LHCN-M2 (cell line): Measurements from ENCODE around the gene HOXA5. TPM values are rescaled to one million over a fixed set of nuclear protein-coding genes. Genes with fewer than 3 reads are reported as not detected.
A peak's percentile ranks its signal among the peaks of the same experiment; 100 is the strongest.

Experiments used
- DNase-seq: peaks from one replicate; pipeline ENCODE4 v3.0.0-alpha.2; 2012; ENCODE audit warnings: low read depth
- total RNA-seq: library from RNA; depleted of rRNA; stranded (reverse); fragments of >200 nt; gene quantifications from 2 replicates; pipeline ENCODE4 v1.2.3, GENCODE V29; 2014

The HOXA5 gene
- total RNA-seq, 1 experiment from 2014 or later: 9.4 TPM

DNA sequence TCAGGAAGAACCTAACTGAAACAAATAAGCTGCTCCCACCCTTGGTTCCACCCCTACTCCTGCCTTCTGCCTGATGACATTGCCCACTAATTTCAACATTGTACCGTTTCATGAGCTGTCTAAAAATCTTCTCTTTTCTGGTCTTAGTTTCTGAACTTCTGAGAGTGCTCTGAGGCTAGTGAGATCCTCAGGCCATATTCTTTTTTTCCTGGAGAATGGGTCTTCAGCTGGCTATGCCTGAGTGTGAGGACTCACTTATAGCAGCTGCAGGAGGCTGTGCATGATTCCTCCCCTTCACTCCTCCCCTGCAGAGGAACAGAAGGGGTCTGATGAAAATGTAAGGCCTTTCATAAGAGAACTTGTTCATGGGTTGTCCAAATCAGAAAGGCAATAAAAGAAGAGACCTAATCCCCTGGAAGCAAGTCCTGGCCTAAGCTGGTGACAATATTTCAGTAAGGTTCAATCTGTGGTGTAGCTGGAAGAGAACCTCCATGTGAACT lies 24.0 kb downstream of the HOXA5 start:
- DNase-seq: no peak

DNA sequence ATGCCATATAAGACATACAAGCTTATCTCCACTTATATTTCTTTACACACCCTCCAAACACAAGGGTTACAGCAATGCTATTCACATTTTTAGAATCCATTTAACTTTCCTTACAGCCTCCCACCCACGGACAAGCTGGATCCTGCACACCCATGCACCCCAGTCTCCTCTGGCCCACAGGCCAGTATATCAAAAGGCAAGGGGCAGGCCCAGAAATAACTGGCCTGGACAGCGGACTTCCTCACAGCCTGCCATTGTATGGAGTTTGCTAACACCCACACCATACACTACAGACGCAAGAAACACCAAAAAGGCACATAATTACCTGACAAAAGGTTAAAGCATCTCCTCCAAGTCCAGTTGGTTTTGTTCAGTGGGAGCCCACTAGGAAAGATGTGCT lies 24.9 kb downstream of the HOXA5 start:
- DNase-seq: no peak

DNA sequence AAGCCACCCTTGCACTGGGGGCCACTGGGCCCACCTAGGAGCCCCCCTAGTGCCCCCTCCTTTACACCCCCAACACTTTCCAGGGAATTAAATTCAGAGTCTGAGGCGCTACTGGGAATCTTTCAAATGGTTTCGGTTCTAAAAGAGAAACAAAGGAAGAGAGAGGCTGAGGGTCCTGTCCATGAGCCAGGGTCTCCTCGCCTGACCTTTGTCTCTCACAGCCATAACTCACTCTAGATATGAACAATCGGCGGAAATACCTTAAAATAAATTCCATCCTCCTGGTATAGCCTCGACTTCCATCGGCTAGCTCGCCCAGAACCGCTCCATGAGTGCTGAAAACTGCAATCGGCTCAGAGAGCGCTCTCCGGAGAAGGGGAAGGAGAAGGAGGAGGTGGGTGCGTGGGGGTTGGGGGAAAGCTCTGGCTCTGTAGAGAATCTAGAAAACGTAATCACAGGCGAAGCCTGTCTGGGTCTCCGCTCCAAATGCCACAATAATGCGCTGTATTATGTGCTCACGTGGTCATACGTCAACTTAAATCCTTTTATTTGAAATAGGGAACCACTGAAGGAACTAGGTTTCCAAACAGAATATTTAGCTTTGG lies 25.5 kb downstream of the HOXA5 start:
- no peak for DNase-seq

DNA sequence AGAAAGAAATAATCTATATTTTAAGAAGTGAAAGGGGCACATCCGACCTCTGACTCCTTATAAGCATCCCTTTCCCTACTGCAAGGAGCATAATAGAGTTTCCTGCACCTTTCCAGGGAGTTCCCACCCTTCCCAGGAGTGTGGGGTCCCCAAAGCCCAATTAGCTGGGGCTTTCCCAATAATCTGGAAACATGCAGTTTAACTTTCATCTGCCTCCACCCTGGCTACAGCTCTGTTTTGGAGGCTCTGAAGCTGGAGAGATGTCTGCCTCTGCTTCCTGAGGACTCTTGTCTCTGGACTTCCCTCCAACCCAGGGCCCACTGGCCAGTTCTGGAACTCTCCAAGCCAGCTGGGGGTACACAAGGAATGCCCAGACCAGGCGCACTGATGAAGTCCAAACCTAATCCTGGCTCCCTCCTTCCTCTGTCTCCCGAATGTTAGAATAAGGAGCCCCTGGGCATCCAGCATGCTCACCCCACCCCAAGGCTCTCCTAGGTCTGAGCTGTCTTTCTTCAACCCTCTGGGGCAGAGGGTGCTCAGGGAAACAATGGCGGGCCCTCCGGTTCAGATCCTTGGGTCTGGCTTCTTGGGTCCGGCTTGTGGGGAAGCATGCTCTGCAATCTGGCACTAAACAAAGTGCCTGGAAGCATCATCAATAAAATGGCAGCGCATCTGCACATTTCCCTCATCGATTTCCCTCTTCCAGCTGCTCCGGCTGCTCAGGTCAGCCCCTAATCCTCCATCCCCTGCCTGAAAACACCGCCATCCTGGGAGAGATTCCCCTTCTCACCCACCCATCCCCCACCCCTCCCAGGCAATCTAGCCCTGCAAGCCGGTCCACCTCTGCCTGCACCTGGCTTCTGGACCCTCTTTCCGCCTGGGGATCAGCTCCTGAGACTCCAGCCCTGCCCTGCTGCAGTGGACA lies 26.3 kb downstream of the HOXA5 start:
- no peak for DNase-seq

DNA sequence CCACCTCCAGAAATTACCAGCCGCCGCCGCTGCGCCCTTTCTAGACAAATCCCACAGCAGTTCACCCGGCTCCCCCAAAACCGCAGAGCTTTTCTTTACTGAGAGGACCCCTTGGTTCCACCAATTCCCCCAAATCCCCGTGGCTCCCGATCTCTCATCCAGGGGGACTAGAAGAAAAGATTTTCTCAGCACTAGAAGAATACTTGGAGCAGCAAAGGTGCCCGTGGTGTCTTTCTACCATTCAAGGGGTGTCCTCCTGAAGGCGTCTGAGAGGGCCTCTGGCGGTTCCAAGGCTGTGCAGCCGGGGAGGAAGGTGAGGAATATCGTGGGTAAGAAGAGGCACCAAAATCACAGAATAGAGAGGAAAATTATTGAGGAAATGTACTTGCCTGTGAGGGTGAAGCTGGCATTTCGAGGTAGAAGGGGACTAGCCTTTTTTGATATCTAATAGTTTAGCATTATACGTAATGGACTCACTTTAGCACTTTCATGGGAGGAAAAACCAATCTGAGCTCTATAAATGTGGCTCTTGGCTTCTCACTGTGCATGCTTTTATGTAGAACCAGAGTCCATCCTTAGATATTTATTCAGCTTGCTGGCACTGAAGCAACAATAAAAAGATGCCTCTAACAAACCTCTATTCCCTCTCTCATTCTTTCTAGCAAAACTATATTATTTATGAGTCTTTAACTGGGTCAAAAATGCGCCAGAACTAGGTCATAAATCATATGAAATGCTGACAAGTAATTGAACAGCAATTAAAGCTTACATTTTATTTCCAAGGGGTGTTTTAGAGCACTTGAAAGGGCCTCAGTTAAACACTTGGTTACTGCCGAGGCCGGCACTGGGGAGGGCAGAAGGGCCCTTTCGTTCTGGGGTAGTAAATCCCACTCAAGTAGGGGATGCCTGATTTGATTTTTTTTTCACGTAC lies 27.2 kb downstream of the HOXA5 start:
- no peak for DNase-seq

DNA sequence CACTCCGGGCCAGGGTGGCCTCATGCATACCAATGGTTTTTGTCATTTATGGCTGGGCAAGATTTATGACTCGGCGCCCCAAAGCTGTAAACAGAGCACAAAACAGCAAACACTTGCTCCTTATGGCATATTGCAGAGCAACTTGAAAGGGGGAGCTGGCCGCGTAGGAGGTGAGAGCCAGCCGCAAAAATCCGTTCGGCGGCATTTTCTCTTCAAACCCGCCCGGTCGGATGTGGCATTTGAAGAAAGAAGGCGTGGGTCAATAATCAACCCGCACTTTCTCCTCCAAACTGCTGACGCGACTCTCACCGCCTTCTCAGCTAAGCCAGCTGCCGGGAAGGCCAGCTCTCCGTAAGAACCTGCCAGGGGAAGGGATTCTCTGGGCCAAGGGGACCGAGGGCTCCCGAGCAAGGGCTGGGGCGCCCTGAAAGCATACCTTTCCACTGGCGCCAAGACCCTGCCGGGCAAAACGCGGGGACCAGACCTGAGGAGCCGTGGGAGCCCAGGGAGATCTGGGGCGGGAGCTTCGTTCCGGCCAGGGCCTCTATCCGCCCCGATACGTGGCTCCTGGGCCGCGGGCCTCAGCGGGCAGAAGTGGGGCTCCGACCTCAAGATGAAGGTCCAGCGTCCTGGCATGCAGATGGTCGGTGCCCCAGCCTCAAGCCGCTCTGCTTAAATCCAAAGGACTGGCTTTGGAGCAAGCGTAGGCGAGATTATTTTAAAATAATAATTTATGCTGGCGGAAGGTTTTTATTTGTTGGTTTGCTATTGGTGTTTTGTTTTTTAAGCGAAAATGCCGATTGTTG lies 28.1 kb downstream of the HOXA5 start:
- DNase-seq: no peak

DNA sequence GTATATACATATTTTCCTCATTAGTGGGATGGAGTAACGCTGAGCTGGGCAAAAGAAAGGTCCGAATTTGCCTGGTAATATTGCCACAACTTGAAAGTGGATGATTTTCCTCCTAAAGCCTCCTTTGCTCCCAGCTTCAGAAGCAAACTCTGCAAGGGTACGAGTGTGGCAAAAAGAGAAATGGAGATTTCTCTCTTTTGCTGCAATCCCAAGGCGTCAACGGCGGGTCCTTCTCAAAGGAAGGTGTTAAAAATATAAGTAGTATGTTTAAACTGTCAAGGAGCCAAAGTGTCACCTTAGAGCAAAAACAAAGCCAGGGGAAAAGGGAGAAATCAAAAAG lies 28.6 kb downstream of the HOXA5 start:
- no peak for DNase-seq

DNA sequence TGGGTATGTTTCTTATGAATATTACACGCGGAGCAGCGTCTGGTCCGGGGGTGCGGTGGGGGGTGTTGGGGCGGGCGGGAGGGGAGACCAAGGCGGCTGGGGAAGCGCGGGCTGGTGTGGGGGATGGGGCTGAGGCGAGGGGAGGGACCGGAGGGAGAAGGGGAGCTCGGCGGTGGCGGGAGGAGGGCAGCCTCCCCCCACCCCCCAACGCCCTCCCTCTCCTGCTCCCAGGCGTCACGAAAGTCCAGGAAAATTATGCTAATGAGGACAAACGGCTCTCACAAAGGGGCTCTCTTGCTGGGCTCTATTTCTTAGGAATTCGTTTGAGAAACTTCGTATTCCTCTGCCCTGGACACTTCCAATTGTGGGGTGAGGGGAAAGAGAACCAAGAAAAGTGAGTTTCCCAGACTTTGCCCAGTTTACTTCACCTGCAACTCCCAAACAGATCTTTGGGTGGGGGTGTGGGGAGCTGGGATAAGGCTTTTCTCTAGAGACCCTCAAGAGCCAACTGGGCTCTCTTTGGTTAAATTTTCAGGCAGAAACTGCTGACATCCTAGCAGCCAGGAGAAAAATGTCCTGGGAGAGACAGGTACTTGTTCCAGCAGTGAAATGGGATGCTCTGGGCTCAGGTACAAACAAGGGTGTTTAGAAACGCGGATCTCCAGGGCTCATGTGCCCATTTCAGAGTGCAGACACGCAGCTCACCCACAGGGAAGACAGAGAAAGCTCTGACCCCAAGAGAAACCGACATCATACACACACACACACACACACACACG lies 29.3 kb downstream of the HOXA5 start:
- peak; percentile 65 for DNase-seq

DNA sequence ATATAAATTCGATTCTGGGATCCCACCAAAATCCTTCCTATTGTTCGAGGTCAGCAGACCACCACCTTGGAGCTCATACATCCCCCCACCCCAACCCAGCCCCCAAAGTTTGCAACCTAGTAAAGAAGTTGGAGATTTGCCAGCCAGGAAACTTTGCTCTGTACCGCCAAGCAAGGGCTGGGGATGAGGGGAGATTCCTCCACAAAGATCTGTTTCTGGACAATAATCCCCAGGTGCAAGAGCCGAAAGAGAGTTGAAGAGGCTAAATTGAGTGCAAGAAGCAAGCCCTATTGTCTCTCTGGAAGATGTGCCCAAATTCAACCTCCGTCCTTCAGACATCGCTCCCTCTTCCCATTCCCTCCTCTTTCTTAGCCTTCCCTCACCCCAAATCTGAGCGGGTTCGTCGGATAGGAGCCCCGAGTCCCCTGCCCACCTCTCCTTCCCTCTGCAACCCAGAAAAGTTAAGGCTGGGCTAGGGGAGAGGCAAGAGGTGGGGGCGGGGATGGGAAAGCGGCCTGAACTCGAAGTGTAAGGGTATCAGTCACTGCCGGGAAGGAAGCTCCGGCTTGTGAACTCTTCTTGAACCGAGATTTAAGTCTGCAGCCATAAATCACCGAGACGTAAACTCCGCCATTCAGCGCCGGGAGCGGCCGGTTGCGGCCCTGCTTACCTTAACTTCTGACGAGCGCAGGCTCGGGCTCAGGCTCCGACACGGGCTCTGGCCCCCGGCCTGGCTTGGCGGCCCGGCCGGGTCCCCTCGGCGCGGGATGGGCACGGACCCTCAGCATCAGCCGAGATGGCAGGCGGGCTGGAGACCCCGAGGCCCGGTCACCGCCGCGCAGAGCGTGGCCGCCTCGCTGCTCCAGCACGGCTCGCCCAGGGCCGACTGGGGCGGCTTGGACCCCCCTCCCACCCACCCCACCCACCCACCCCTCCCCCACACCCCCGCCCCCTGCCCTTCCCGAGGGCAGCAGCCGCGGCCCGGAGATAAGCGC lies 30.2 kb downstream of the HOXA5 start:
- DNase-seq: peak; percentile 83

DNA sequence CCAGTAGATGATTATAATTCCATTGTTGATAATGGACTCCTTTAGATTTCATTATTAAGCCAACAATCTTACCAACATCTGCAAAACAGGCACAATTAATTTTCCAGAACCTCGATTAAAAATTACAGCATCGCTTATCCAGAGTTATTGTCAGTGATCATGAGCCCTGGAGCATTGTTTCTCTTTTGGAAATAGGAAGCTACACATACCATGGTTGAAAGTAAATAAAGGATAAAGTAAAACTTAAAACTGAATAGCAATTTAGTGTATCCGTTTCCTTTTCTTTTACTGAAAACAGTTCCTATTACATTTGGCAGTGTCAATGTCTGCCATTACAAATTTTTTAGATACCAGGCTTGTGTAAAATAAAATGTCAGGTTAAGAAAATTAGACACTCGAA lies 31.1 kb downstream of the HOXA5 start:
- DNase-seq: no peak

DNA sequence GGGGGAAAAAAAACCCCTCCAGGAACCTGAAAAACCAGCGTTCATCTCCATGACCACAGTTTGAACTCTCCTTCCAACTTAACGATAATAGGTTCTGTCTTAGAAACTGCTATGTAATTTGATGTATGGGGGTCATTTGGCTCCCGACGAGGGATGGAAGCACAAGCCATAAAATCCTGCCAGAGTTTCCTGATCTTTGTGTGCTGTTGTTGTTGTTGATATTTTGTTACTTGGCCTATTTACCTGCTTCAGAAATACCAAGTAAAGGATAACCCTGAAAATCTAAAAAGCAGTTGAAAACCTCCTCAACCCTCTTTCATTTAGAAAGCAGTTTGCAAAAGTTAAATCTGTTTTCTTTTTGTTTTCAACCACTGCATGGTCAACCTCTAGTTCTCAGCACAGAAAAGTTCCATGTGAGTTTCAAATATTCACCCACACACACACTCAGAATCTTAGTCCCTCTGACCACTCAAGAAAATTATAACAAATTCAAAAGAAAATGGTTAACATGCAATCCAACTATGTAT lies 31.7 kb downstream of the HOXA5 start:
- DNase-seq: no peak

DNA sequence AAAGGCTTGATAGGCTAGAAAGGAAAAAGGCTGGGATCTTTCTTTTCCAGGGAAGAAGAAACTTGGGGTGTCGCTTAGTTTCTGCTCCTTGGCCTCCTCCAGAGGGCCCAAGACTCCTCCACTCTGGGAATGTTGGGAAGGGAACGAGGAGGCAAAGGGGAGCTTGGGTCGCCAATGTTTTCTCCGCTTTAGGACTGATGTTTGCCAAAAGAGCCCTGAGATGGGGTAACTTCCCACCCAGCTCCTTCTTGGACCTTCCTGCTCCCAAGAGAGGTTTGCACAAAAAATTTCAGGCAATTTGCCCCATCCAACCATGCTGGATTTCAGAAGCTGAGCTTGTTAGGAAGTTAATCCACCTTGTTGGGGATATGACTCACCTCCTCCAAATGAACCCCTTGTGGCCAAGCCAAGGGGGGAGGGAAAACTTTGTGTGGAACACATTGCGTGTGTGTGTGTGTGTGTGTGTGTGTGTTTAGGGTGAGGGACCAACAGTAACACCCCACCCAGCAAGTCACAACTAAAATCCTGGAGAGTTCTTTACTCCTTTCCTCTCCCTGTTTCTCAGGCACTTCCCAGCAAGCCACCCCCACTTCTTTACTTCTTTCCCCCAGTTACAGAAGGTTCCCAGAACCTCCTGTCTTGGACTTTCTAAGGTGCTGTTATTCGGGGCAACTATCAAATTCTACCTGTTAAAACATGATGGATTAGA lies 32.3 kb downstream of the HOXA5 start:
- peak; percentile 81 for DNase-seq

DNA sequence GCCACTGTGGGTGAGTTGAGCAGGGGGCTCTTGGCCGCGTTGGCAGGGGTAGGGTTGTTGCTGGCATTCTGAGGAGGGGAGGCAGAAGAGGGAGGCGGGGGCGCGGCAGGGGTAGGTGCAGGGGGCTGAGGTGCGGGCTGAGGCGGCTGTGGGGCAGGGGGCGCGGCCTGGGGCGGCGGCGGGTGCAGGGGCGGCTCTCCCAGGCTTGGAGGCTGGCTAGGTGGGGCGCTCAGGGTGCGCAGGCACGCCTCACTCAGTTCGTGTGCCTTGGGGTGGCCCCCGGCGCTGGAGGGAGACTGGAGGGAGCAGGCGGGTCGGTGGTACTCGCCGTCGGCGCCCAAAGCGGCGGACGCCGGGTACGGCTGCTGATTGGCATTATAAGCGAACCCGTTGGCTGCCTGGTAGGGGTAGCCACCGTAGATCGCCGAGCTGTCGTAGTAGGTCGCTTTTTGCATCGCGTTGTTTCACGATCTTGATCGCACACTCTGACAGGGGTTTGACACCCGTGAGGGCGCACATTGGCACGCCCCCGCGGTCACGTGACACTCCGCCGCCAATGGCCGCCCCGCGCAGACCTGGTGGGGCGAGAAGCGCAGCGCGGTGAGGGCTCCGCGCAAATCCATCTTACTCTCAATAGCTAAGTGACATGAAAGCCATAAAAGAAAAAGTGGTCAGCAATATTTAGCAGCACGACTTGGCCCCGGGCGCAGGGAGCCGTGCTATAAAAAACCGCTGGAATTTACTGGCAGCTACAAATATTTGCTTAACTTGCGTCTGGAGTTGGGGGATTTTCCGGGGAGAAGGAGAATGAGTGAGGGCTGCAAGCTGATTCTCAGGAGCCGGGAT lies 33.1 kb downstream of the HOXA5 start:
- DNase-seq: no peak

DNA sequence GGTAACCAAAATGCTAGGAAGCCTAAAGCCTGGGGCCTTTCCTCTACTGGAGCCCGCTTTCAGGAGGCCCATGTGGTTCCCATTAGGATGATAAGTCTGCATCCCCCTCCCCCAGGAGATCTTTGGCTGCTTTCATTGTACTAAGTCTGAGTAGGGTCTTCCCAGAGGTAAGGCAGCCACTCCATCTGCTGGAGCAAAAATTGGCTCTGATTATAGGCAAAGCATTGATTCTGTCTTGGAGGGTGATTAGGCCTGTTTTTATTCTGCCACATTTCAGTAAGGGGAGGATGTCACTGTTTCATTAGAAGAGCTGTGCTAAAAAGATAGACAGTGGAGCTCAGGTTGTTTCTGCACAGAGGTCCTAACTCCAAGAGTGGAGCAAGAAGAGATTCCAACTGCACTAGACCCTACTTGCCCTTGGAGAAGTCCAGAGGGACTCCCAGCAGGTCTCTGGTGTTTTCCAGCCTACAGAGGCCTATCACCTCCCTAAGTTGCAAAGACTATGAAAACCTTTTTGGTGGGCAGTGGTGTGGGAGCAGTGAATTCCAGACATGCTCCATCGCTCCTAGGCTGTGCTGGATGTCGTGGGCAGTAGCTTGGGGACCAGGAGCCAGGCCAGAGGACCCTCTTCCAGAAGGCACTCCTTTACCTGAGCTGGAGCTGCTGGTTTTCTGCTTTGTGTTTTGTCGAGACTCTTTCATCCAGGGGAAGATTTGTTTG lies 33.9 kb downstream of the HOXA5 start:
- DNase-seq: no peak

DNA sequence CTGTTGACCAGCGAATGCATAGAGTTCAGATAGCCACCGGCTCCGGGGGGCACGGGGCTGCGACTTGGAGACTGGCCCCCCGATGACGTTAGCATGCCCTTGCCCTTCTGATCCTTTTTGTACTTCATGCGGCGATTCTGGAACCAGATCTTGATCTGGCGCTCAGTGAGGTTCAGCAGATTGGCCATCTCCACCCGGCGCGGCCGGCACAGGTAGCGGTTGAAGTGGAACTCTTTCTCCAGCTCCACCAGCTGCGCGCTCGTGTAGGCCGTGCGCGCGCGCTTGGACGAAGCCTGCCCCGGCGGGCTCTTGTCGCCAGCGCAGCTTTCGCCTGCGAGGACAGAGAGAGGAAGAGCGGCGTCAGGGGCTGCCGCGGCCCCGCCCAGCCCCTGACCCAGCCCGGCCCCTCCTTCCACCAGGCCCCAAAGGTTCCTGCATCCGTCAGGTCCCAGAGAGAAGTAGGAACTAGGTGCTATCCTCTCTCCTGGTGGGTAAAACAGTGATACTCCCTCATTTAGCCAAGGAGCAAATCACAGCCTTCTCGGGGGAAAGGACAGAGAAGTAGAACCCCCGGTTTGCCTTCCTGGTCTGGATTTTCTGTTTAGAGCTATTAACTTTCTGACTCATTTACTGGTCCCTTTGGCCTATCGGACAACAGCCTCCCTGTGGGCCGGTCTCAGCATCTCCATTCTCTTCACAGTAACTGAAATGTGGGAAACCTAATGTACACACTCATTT lies 34.9 kb downstream of the HOXA5 start:
- no peak for DNase-seq
